Transverse colon (tissue), 3 donors: Measurements from ENCODE around the gene CREBZF.
"Not testable (repeated sequence)": the region's sequence is repeated elsewhere in the genome, so short reads cannot be mapped to it uniquely, and the experiment has no call there.

Experiments used
- CTCF ChIP-seq, 5 experiments: fragments of 200-600 bp in 3 of 5; fragments of 450-650 bp in 2 of 5; sonication (generic) in 3 of 5; IDR thresholded peaks; 1 replicate in 2 of 5; 2 replicates in 3 of 5; pipeline ENCODE4 v1.5.1; 2016 to 2017; ENCODE audit warnings: antibody characterized with exemption in 5 of 5, inconsistent platforms in 3 of 5, mild to moderate bottlenecking in 2 of 5, moderate library complexity in 1 of 5
- EP300 ChIP-seq: sonication (generic); formaldehyde crosslinking; IDR thresholded peaks from one replicate; pipeline ENCODE4 v1.6.1; 2017; ENCODE audit warnings: antibody characterized with exemption, low read depth
- POLR2A ChIP-seq: fragments of 450-650 bp; IDR thresholded peaks from one replicate; pipeline ENCODE4 v1.6.1; 2016; ENCODE audit warnings: antibody characterized with exemption, mild to moderate bottlenecking, moderate library complexity

DNA sequence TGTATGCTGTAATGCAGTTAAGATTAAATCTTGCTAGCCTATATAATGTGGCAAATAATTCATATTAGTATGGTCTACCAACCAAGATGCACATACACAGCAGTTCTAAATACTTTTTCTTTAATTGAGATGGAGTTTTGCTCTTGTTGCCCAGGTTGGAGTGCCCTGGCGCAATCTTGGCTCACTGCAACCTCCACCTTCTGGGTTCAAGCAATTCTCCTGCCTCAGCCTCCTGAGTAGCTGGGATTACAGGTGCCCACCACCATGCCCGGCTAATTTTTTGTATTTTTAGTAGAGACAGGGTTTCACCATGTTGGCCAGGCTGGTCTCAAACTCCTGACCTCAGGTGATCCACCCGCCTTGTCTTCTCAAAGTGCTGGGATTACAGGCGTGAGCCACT is 10.6 kb downstream of the CREBZF start:
- TF ChIP-seq EP300; CTCF (IDR thresholded peaks at IDR 0.05); POLR2A: not testable (repeated sequence)
